ENCODE results near the gene ANXA6.

ANXA6 gene

GRCh38 chr5:151174612-151175101 is 17.1 kb upstream of the ANXA6 start:
- Histone ChIP-seq H3K27ac (ENCODE audit: low read length) (no peak overlapping the region), H3K36me3 (replicated peaks; ENCODE audit: low read depth, low read length) (peaks cover 6% of the 10 kb centered on the region), H4K20me1 (ENCODE audit: insufficient read depth, low read length) (no peaks in the 10 kb centered on the region), H3K4me3 (ENCODE audit: low read length) (no peak overlapping the region), H3K4me1 (ENCODE audit: low read length) (peaks cover 17% of the 10 kb centered on the region), H3K9ac (ENCODE audit: low read length) (no peak overlapping the region), H2AFZ (ENCODE audit: low read depth, low read length) (no peak overlapping the region), H3K27me3 (ENCODE audit: low read depth, low read length) (no peaks in the 10 kb centered on the region), H3K4me2 (ENCODE audit: low read length) (no peak overlapping the region), H3K9me3 (ENCODE audit: insufficient read depth, low read length) (no peaks in the 10 kb centered on the region), H3K79me2 (ENCODE audit: low read length) (no peaks in the 10 kb centered on the region)
- TF ChIP-seq, protein P1, sequence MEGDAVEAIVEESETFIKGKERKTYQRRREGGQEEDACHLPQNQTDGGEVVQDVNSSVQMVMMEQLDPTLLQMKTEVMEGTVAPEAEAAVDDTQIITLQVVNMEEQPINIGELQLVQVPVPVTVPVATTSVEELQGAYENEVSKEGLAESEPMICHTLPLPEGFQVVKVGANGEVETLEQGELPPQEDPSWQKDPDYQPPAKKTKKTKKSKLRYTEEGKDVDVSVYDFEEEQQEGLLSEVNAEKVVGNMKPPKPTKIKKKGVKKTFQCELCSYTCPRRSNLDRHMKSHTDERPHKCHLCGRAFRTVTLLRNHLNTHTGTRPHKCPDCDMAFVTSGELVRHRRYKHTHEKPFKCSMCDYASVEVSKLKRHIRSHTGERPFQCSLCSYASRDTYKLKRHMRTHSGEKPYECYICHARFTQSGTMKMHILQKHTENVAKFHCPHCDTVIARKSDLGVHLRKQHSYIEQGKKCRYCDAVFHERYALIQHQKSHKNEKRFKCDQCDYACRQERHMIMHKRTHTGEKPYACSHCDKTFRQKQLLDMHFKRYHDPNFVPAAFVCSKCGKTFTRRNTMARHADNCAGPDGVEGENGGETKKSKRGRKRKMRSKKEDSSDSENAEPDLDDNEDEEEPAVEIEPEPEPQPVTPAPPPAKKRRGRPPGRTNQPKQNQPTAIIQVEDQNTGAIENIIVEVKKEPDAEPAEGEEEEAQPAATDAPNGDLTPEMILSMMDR (IDR thresholded peaks at IDR 0.05; ENCODE audit: low read depth, low read length) = no peak
- TF ChIP-seq EZH2phosphoT487 (IDR thresholded peaks at IDR 0.05; ENCODE audit: low read depth) = no peak

- no peaks in the 10 kb centered on the region for H3K79me2 ChIP-seq (ENCODE audit: low read length)
- H3K27me3 ChIP-seq (ENCODE audit: low read depth, low read length) = no peaks in the 10 kb centered on the region
- H3K9me3 ChIP-seq (ENCODE audit: insufficient read depth, low read length) = no peaks in the 10 kb centered on the region
- H3K4me2 ChIP-seq (ENCODE audit: low read length) = no peak overlapping the region
- no peak overlapping the region for H3K4me3 ChIP-seq (ENCODE audit: low read length)
- no peak for TF ChIP-seq EZH2phosphoT487 (IDR thresholded peaks at IDR 0.05; ENCODE audit: low read depth)
- TF ChIP-seq, protein P1 (IDR thresholded peaks at IDR 0.05; ENCODE audit: low read depth, low read length) = no peak
- no peak overlapping the region for H3K27ac ChIP-seq (ENCODE audit: low read length)
- no peak overlapping the region for H2AFZ ChIP-seq (ENCODE audit: low read depth, low read length)
- H3K4me1 ChIP-seq (ENCODE audit: low read length) = peaks cover 11% of the 10 kb centered on the region
- H4K20me1 ChIP-seq (ENCODE audit: insufficient read depth, low read length) = no peaks in the 10 kb centered on the region
- no peak overlapping the region for H3K9ac ChIP-seq (ENCODE audit: low read length)
- peaks cover 3% of the 10 kb centered on the region for H3K36me3 ChIP-seq (replicated peaks; ENCODE audit: low read depth, low read length)
Observed at GRCh38 chr5:151173711-151174611, 16.4 kb upstream of the ANXA6 start.

DNA sequence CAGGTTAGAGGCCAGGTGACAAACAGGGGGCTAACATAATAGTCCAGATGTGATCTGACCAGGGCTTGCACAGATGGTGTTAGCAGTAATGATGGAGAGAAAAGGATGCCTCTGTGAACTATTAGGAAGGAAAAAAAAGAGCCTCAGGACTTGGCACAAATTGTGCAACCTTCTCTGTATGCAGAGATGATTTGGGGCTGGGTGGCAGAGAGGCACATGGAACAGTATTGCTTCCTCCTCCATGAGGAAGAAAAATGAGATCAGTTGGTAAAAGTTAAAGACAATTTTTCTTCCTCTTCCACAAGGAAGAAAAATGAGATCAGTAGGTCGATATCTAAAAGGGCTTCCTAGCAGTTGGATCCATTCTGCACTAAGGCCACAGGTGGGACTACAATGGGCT is 13.9 kb upstream of the ANXA6 start:
- no peak overlapping the region for H3K9ac ChIP-seq (ENCODE audit: low read length)
- no peaks in the 10 kb centered on the region for H3K27me3 ChIP-seq (ENCODE audit: low read depth, low read length)
- TF ChIP-seq, protein P1 (IDR thresholded peaks at IDR 0.05; ENCODE audit: low read depth, low read length) = no peak
- no peak for TF ChIP-seq EZH2phosphoT487 (IDR thresholded peaks at IDR 0.05; ENCODE audit: low read depth)
- no peaks in the 10 kb centered on the region for H3K79me2 ChIP-seq (ENCODE audit: low read length)
- H3K4me3 ChIP-seq (ENCODE audit: low read length) = no peak overlapping the region
- no peak overlapping the region for H3K4me2 ChIP-seq (ENCODE audit: low read length)
- no peaks in the 10 kb centered on the region for H4K20me1 ChIP-seq (ENCODE audit: insufficient read depth, low read length)
- H3K4me1 ChIP-seq (ENCODE audit: low read length) = no peaks in the 10 kb centered on the region
- H3K9me3 ChIP-seq (ENCODE audit: insufficient read depth, low read length) = no peaks in the 10 kb centered on the region
- no peaks in the 10 kb centered on the region for H3K36me3 ChIP-seq (replicated peaks; ENCODE audit: low read depth, low read length)
- no peak overlapping the region for H3K27ac ChIP-seq (ENCODE audit: low read length)
- H2AFZ ChIP-seq (ENCODE audit: low read depth, low read length) = no peak overlapping the region

GRCh38 chr5:151168602-151169344 is 11.2 kb upstream of the ANXA6 start:
- H3K36me3 ChIP-seq (replicated peaks; ENCODE audit: low read depth, low read length) = no peaks in the 10 kb centered on the region
- H3K27me3 ChIP-seq (ENCODE audit: low read depth, low read length) = no peaks in the 10 kb centered on the region
- no peak overlapping the region for H3K27ac ChIP-seq (ENCODE audit: low read length)
- H4K20me1 ChIP-seq (ENCODE audit: insufficient read depth, low read length) = no peaks in the 10 kb centered on the region
- no peak overlapping the region for H3K4me2 ChIP-seq (ENCODE audit: low read length)
- no peak for TF ChIP-seq EZH2phosphoT487 (IDR thresholded peaks at IDR 0.05; ENCODE audit: low read depth)
- TF ChIP-seq, protein P1 (IDR thresholded peaks at IDR 0.05; ENCODE audit: low read depth, low read length) = no peak
- H3K4me1 ChIP-seq (ENCODE audit: low read length) = peaks cover 7% of the 10 kb centered on the region
- H3K79me2 ChIP-seq (ENCODE audit: low read length) = no peaks in the 10 kb centered on the region
- no peaks in the 10 kb centered on the region for H3K9me3 ChIP-seq (ENCODE audit: insufficient read depth, low read length)
- no peak overlapping the region for H3K4me3 ChIP-seq (ENCODE audit: low read length)
- H3K9ac ChIP-seq (ENCODE audit: low read length) = no peak overlapping the region
- H2AFZ ChIP-seq (ENCODE audit: low read depth, low read length) = no peak overlapping the region

Measured in OCI-LY3 (cell line).